K562 (cell line): ENCODE measurements around the gene TFPI2. TPM values are rescaled to one million over a fixed set of nuclear protein-coding genes. Genes with fewer than 3 reads are reported as not detected.
"Not testable (repeated sequence)": the region's sequence is repeated elsewhere in the genome, so short reads cannot be mapped to it uniquely, and the experiment has no call there.

Experiments
- ATAC-seq: fragments of 200-7000 bp; cut with Tn5 transposase; 3 replicates; pipeline ENCODE4 v1.9.1; 2020; ENCODE audit warnings: moderate library complexity
- BruUV-seq: library from RNA; stranded (reverse); fragments of 400-500 nt; replicated peaks from 2 replicates; lab custom pipeline; 2021; lab: Mats Ljungman, UMichigan
- CTCF ChIA-PET: fragments of 300-600 bp; formaldehyde crosslinking; extraction: SDS; loops from one replicate; lab custom pipeline; 2021; ENCODE audit warnings: low intra/inter-chr PET ratio; lab: Yijun Ruan, JAX
- POLR2A ChIA-PET: fragments of 300-600, 350-650 bp; sonication (Branson Sonifier 250); formaldehyde crosslinking; extraction: SDS; loops from one replicate; lab custom pipeline; 2021; ENCODE audit warnings: antibody characterized with exemption, inconsistent platforms; lab: Yijun Ruan, JAX
- DNase-seq, 4 experiments: peaks; one replicate each; pipeline versions ENCODE4 v3.0.0 to v3.0.0-alpha.2; 2011 to 2018; ENCODE audit warnings: low spot score in 3 of 4, mixed read lengths in 3 of 4; ENCODE audit errors: extremely low read depth in 1 of 4
- FAIRE-seq: peaks from 2 replicates; lab custom pipeline; 2011; peaks lifted over from hg19 to GRCh38; lab: Jason Lieb, UNC
- H2AFZ ChIP-seq: 2 replicates; pipeline ENCODE4 v1.6.0; 2011; ENCODE audit warnings: low read depth, low read length, control low read depth, inconsistent platforms
- H3K27ac ChIP-seq: fragments of 200-600 bp; 3 replicates; pipeline ENCODE4 v1.8.0; 2011; ENCODE audit warnings: low read depth, mild to moderate bottlenecking, control low read depth, inconsistent platforms, low read length, moderate library complexity, mixed read lengths; ENCODE audit errors: extremely low read depth
- H3K27me3 ChIP-seq, 2 experiments: fragments of 300-600 bp in 1 of 2; 2 replicates in 1 of 2; 3 replicates in 1 of 2; pipeline versions ENCODE4 v1.6.0 to v1.8.0; 2011; ENCODE audit warnings: inconsistent platforms in 2 of 2, low read length in 2 of 2, mild to moderate bottlenecking in 1 of 2, mixed read lengths in 1 of 2, moderate library complexity in 1 of 2; ENCODE audit not compliant: control insufficient read depth in 2 of 2, insufficient read depth in 2 of 2
- H3K36me3 ChIP-seq: fragments of 300-600 bp; 3 replicates; pipeline ENCODE4 v1.8.0; 2011; ENCODE audit warnings: mild to moderate bottlenecking, low read length, inconsistent platforms; ENCODE audit not compliant: control insufficient read depth, insufficient read depth
- H3K4me1 ChIP-seq, 2 experiments: fragments of 200-600 bp in 1 of 2; replicated peaks in 1 of 2; 2 replicates in 1 of 2; 3 replicates in 1 of 2; pipeline versions ENCODE4 v1.5.1 to v1.8.0; 2011; ENCODE audit warnings: inconsistent platforms in 2 of 2, low read length in 2 of 2, mild to moderate bottlenecking in 1 of 2, mixed read lengths in 1 of 2, moderate library complexity in 1 of 2; ENCODE audit not compliant: control insufficient read depth in 2 of 2, insufficient read depth in 2 of 2
- H3K4me2 ChIP-seq: 2 replicates; pipeline ENCODE4 v1.6.1; 2011; ENCODE audit warnings: low read length, control low read depth, inconsistent platforms, mixed read lengths; ENCODE audit not compliant: insufficient read depth
- H3K4me3 ChIP-seq: fragments of 200-600 bp; sonication (generic), shearing (Covaris generic); 2 replicates; pipeline ENCODE4 v1.5.1; 2016; ENCODE audit warnings: control low read depth, inconsistent platforms
- H3K79me2 ChIP-seq: fragments of 200-600 bp; 3 replicates; pipeline ENCODE4 v1.8.0; 2011; ENCODE audit warnings: low read length, inconsistent platforms; ENCODE audit not compliant: control insufficient read depth, insufficient read depth
- H3K9ac ChIP-seq, 2 experiments: 2 replicates each; pipeline versions ENCODE4 v1.6.0 to v1.6.1; 2011; ENCODE audit warnings: low read depth in 2 of 2, low read length in 2 of 2, control low read depth in 1 of 2, inconsistent platforms in 1 of 2, mild to moderate bottlenecking in 1 of 2, mixed read lengths in 1 of 2; ENCODE audit not compliant: insufficient read depth in 1 of 2
- H3K9me1 ChIP-seq: one replicate; pipeline ENCODE4 v1.6.0; 2011; ENCODE audit warnings: inconsistent platforms, mild to moderate bottlenecking, low read length, moderate library complexity; ENCODE audit not compliant: control insufficient read depth, insufficient read depth
- H3K9me3 ChIP-seq: replicated peaks from 2 replicates; pipeline ENCODE4 v1.5.1; 2011; ENCODE audit warnings: low read depth, low read length, inconsistent platforms; ENCODE audit not compliant: control insufficient read depth, insufficient read depth
- H4K20me1 ChIP-seq: replicated peaks from 2 replicates; pipeline ENCODE4 v1.6.1; 2011; ENCODE audit warnings: low read length, inconsistent platforms, mixed read lengths; ENCODE audit not compliant: control insufficient read depth, insufficient read depth
- CBFA2T2 ChIP-seq: fragments of 450-650 bp; conservative IDR thresholded peaks from 2 replicates; pipeline ENCODE4 v1.6.1; 2017; ENCODE audit warnings: mild to moderate bottlenecking
- CCNT2 ChIP-seq: IDR thresholded peaks from 2 replicates; pipeline ENCODE4 v1.6.1; 2011; ENCODE audit warnings: borderline replicate concordance, low read depth, mild to moderate bottlenecking, moderate library complexity, mixed read lengths, low read length; ENCODE audit not compliant: insufficient read length; ENCODE audit errors: extremely low read depth
- ELF4 ChIP-seq: fragments of 450-650 bp; formaldehyde crosslinking; IDR thresholded peaks from 2 replicates; pipeline ENCODE4 v1.4.0; 2022; ENCODE audit warnings: missing genetic modification characterization
- EZH2 ChIP-seq: IDR thresholded peaks from 2 replicates; pipeline ENCODE4 v1.6.1; 2012; ENCODE audit warnings: low read depth, mild to moderate bottlenecking, inconsistent platforms, low read length, borderline replicate concordance
- ZEB2 ChIP-seq: fragments of 450-650 bp; IDR thresholded peaks from 2 replicates; pipeline ENCODE4 v1.6.1; 2016
- WGBS: fragments of 100-300 bp; shearing (Covaris generic); methylation state at CpG from one replicate; pipeline ENCODE4 v1.1.6; 2016; ENCODE audit warnings: low coverage, mixed read lengths; ENCODE audit not compliant: insufficient coverage; ENCODE audit errors: missing lambda C conversion rate; 5-methylcytosine and 5-hydroxymethylcytosine counted together
- in situ Hi-C: fragments of 300-500 bp; cut with MboI; formaldehyde crosslinking; loops from 4 replicates; pipeline ENCODE4 v1.15.0; 2018; ENCODE audit warnings: inconsistent platforms, mixed read lengths
- intact Hi-C: fragments of 100-400 bp; cut with micrococcal nuclease; formaldehyde crosslinking; loops from 2 replicates; pipeline ENCODE4 v1.14.2; 2022
- polyA plus RNA-seq, 8 experiments: library from polyadenylated mRNA; depleted of rRNA in 4 of 8; stranded (reverse) in 5 of 8; unstranded in 3 of 8; fragments of >200 nt; fragmentation: Nextera tagmentation in 2 of 8; fragmentation: Illumina TruSeq in 1 of 8; extraction: Ambion mirVana in 2 of 8; extraction: Trizol in 1 of 8; gene quantifications; 2 replicates each; pipeline versions ENCODE4 v1.2.1 to v1.2.3, GENCODE V29; 2011 to 2014; ENCODE audit warnings: inconsistent platforms in 1 of 8, missing spikeins in 1 of 8
- total RNA-seq, 7 experiments: library from RNA; depleted of rRNA in 6 of 7; stranded (reverse); fragments of >200 nt in 6 of 7; fragmentation: Illumina TruSeq in 2 of 7; extraction: Trizol in 2 of 7; gene quantifications; 2 replicates each; pipeline versions ENCODE4 v1.2.1 to v1.2.3, GENCODE V29; 2011 to 2021; ENCODE audit warnings: low replicate concordance in 1 of 7
- TF ChIP-seq, protein P1 (sequence below): fragments of 200-800 bp; sonication (Bioruptor generic); IDR thresholded peaks from 2 replicates; pipeline ENCODE4 v1.6.1; 2017; ENCODE audit warnings: missing genetic modification characterization, missing compliant biosample characterization
- TF ChIP-seq, protein P2 (sequence below), 2 experiments: fragments of 450-650 bp; IDR thresholded peaks; 2 replicates each; pipeline ENCODE4 v1.6.1; 2018; ENCODE audit warnings: mild to moderate bottlenecking in 2 of 2, low read depth in 1 of 2; ENCODE audit not compliant: partially characterized antibody in 2 of 2

Gene TFPI2
- total and polyA plus RNA-seq, 9 of the 15 experiments (the other 6 are each of a cell fraction or from before 2014, with no cell fraction given) = 0.07 to 0.25 (median 0.11) TPM; not detected in 4

DNA sequence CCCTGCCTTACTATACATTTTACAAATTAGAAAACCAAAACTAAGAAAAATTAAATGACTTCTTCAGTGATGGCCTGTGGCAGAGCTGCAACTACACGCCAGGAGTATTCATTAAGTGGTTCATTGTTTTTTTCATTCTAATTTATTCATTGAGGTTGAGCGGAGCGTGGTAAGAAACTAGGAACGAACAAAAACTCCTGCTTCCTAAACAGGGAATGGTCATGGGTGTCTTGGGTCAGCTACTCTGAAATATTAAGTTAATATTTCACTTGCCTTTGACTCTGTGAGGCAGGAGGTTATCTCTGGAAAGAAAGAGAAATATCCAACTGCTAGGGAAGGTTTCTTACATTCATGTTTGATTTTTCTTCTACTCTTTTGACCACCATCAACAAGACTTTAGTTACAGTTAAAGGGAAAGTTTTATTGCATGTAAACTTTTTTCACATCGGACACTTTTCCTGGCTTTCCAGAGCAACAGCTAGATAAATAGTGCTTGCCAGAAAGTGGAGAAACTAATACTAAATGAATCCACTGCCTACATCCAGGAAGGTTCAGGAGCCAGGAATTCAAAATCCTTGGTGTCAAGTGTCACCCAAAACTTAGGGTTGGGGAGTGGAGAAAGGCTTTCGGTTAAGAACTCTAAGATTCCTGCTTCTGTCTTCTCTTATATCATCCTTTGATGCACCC lies 30.1 kb upstream of the TFPI2 start:
- H3K4me1 ChIP-seq = peaks cover 0 to 7% of the 10 kb centered on the region in 2 experiments; a peak in 2 of 5 replicates
- intact Hi-C loops (no loop called here), in situ Hi-C loops (no loop called here)
- H3K79me2 ChIP-seq = no peaks in the 10 kb centered on the region
- POLR2A ChIA-PET = interaction anchor here (0.6 to 0.7 kb wide), 2 partner anchors 32 to 205 kb away, joined by 3 read pairs; no protein-coding TSS in a partner anchor
- no peak overlapping the region for H3K27ac ChIP-seq
- WGBS = 2% methylated on average over 6 of the region's 6 CpGs
- BruUV-seq = no TSS peak
- H3K4me3 ChIP-seq = no peak overlapping the region
- H3K4me2 ChIP-seq = no peak overlapping the region
- H2AFZ ChIP-seq = no peak overlapping the region; the same call in 1 of the 2 replicates
- H3K27me3 ChIP-seq = peaks cover 11 to 22% of the 10 kb centered on the region in 2 experiments; a peak in 4 of 5 replicates
- H3K9ac ChIP-seq = no peak overlapping the region
- TF ChIP-seq ZEB2 (no peak), CCNT2 (no peak), EZH2 (peak; percentile 85; the same call in 1 of the 2 replicates), CBFA2T2 (no peak), ELF4 (CRISPR knock-in tag) (no peak)
- TF ChIP-seq, protein P1, sequence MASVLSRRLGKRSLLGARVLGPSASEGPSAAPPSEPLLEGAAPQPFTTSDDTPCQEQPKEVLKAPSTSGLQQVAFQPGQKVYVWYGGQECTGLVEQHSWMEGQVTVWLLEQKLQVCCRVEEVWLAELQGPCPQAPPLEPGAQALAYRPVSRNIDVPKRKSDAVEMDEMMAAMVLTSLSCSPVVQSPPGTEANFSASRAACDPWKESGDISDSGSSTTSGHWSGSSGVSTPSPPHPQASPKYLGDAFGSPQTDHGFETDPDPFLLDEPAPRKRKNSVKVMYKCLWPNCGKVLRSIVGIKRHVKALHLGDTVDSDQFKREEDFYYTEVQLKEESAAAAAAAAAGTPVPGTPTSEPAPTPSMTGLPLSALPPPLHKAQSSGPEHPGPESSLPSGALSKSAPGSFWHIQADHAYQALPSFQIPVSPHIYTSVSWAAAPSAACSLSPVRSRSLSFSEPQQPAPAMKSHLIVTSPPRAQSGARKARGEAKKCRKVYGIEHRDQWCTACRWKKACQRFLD (CRISPR knock-in tag) = no peak
- TF ChIP-seq, protein P2, sequence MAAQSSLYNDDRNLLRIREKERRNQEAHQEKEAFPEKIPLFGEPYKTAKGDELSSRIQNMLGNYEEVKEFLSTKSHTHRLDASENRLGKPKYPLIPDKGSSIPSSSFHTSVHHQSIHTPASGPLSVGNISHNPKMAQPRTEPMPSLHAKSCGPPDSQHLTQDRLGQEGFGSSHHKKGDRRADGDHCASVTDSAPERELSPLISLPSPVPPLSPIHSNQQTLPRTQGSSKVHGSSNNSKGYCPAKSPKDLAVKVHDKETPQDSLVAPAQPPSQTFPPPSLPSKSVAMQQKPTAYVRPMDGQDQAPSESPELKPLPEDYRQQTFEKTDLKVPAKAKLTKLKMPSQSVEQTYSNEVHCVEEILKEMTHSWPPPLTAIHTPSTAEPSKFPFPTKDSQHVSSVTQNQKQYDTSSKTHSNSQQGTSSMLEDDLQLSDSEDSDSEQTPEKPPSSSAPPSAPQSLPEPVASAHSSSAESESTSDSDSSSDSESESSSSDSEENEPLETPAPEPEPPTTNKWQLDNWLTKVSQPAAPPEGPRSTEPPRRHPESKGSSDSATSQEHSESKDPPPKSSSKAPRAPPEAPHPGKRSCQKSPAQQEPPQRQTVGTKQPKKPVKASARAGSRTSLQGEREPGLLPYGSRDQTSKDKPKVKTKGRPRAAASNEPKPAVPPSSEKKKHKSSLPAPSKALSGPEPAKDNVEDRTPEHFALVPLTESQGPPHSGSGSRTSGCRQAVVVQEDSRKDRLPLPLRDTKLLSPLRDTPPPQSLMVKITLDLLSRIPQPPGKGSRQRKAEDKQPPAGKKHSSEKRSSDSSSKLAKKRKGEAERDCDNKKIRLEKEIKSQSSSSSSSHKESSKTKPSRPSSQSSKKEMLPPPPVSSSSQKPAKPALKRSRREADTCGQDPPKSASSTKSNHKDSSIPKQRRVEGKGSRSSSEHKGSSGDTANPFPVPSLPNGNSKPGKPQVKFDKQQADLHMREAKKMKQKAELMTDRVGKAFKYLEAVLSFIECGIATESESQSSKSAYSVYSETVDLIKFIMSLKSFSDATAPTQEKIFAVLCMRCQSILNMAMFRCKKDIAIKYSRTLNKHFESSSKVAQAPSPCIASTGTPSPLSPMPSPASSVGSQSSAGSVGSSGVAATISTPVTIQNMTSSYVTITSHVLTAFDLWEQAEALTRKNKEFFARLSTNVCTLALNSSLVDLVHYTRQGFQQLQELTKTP (IDR thresholded peaks at IDR 0.05; ENCODE audit: low read depth in 1 of 2, partially characterized antibody in 2 of 2) = no peak
- no peak for DNase-seq
- H4K20me1 ChIP-seq = no peaks in the 10 kb centered on the region
- H3K36me3 ChIP-seq = no peaks in the 10 kb centered on the region
- no peaks in the 10 kb centered on the region for H3K9me1 ChIP-seq
- no peaks in the 10 kb centered on the region for H3K9me3 ChIP-seq
- CTCF ChIA-PET = no interaction called here
- ATAC-seq = no peak
- FAIRE-seq = no peak

DNA sequence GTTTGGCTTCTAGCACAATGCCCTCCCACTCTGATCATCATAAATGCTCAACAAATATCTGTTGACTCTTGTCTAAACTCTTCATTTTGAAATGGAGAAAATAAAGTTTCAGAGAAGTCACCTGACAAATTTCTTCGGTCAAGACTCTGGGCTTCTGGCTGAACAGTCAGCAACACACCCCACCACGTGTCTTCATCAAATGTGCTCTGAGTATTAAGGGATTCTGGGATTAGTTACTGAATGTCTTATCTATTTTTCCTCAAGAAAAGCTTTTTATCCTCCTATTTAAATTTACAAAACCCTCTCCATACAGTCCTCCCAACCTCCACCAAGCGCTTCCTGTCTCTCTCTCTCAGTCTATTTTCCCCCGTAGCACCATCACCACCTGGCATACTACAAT lies 25.8 kb upstream of the TFPI2 start:
- H3K27ac ChIP-seq, DNase-seq, H3K36me3 ChIP-seq, H3K4me1 ChIP-seq, H3K9me1 ChIP-seq, ATAC-seq, CTCF ChIA-PET, H2AFZ ChIP-seq, H3K9ac ChIP-seq, BruUV-seq, H3K27me3 ChIP-seq, H4K20me1 ChIP-seq, POLR2A ChIA-PET, H3K4me3 ChIP-seq, in situ Hi-C loops, H3K4me2 ChIP-seq, FAIRE-seq, H3K79me2 ChIP-seq, H3K9me3 ChIP-seq, intact Hi-C loops: not testable (repeated sequence)
- WGBS = 0% methylated on average over 4 of the region's 4 CpGs
